GM13976 (cell line): Measurements from ENCODE around the gene CRYBA2.

Experiments
- DNase-seq: peaks from one replicate; pipeline ENCODE4 v3.0.0; 2012; ENCODE audit warnings: low spot score
- CTCF ChIP-seq: IDR thresholded peaks from 2 replicates; pipeline ENCODE4 v1.5.1; 2012; ENCODE audit warnings: borderline replicate concordance, mild to moderate bottlenecking; ENCODE audit not compliant: insufficient read depth; ENCODE audit errors: extremely low read depth, missing control alignments, control extremely low read depth
- in situ Hi-C: fragments of 300-500 bp; cut with MboI; formaldehyde crosslinking; loops from one replicate; pipeline ENCODE4 v1.12.0; 2022; ENCODE audit warnings: low sequenced_read_pairs, mixed read lengths, inconsistent platforms; ENCODE audit not compliant: unreplicated experiment

CRYBA2 gene

DNA sequence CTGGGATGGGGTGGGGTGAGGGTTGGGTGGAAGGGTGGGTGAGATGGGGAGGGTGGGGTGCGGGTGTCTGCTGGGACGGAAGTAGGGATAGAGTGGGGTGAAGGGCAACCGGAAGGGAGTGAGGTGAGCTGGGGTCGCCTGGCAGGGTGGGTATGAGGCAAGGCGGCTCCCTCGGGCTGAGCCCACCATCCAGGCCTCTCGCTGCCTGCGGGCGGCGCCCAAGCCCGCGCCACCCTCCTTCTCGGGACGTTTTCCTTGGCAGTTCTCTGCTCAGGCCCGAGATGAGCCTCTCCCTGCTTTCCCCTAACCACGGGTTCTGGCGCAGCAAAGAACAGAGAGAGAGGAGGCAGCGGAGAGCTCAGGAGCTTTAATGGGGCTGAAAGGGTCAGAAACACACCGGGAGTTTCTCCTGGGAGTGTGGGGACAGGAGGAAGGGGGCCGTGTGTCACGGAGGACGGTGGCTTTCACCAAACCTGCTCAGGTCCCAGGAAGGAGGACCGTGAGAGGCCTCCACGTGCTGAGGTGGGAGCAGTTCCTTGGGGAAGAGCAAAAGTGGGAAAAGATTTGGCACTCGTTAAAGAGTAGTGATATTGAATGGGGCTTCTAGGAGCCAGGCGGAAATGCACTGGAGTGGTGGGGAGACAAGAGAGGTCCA lies 12.4 kb downstream of the CRYBA2 start:
- no peak for TF ChIP-seq CTCF
- in situ Hi-C loops, result loop anchor here (10.0 kb wide), 1 partner anchor 126 kb away; the partner anchor contains the start of gene WNT6
- peak; percentile 37 for DNase-seq

- DNase-seq, result peak; percentile 90
- TF ChIP-seq CTCF, result peak; percentile 96
- in situ Hi-C loops, result loop anchor here (10.0 kb wide), 1 partner anchor 125 kb away; the partner anchor contains the start of gene WNT6
Measured at GRCh38 chr2:218979846-218980734, 13.1 kb downstream of the CRYBA2 start.

GRCh38 chr2:218975060-218975777 lies 18.0 kb downstream of the CRYBA2 start:
- in situ Hi-C loops, result no loop called here
- no peak for DNase-seq
- no peak for TF ChIP-seq CTCF

DNA sequence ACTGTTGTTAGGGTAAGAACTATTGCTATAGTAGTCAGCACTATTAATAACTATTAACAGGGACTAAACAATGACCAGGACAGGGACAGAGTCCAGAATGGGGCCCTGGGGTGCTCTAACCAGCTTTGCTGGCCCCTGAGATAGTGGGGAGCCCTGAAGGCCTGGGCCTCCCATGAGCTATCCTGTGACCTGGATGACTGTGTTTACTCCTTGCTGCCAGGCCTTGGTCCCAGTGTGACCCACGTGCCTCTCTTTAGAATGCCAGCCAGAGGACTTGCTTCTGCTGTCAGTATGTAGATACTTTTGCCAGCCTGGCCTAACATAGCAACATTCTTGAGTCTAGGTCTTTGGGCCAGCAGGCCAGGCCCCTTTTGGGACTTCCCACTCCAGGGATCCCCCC lies 22.3 kb downstream of the CRYBA2 start:
- no peak for DNase-seq
- in situ Hi-C loops, result no loop called here
- TF ChIP-seq CTCF, result no peak

DNA sequence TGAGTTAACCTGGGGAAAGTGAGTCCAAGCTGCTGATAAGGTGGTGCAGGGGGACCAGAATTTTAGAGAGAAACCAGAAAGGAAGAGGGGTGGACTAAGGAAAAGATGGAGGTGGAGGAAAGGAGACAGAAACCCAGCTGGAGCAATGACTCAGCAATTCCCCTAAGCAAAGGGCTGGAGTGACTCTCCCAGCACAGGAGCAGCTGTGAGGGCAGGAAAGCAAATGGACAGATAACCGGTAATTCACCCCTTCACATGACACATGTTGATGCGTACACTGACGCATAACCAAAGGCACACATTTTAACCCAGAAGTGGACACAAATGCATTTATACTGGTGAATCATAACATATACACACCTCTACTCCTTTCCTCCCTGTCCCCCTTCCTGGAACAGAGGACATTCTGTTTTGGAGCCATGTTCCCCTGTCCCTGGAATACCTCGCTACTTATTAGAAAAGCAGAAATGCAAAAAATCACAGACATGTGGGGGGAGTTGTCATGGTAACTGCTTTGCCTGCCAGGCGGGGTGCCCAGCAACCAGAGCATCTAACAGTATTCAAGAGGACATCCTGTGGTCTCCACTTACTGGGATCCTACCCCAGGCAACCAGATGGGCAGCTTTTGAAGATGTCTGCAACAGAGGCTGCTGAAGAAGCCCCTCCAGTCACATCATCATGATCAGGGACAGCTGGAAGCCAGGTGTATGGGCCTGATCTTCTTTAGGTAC lies 29.0 kb downstream of the CRYBA2 start:
- in situ Hi-C loops, result no loop called here
- no peak for DNase-seq
- TF ChIP-seq CTCF, result no peak

DNA sequence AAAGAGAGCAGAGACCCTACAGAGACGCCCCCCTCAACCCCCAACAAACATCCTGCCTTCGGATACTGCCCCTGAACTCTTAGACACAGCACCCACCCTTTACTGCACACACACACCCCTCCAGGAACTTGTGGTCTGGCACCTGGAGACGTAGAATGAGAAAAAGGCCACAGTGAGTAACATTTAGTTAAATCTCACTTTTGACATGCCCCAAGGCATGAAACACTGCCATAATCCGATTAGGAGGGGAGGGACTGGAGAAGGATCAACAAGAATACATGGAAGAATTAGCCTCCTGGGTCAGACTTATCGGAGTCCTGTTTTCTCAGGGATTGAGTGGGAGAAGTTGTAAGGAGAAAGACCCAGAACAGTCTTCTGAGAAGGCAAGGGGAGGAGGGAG lies 29.6 kb downstream of the CRYBA2 start:
- TF ChIP-seq CTCF, result no peak
- DNase-seq, result no peak
- in situ Hi-C loops, result no loop called here
